IPS-20b (cell line): ENCODE results near the gene FFAR4.
A peak's percentile ranks its signal among the peaks of the same experiment; 100 is the strongest.

Source experiments
- H3K27ac ChIP-seq: one replicate; pipeline ENCODE4 v1.5.1; 2013; ENCODE audit warnings: low read length
- H3K27me3 ChIP-seq: 2 replicates; pipeline ENCODE4 v1.6.1; 2013; ENCODE audit warnings: mild to moderate bottlenecking, low read length, inconsistent platforms; ENCODE audit not compliant: insufficient read depth
- H3K36me3 ChIP-seq: 2 replicates; pipeline ENCODE4 v1.6.1; 2013; ENCODE audit warnings: low read depth, mild to moderate bottlenecking, inconsistent platforms, low read length, moderate library complexity; ENCODE audit not compliant: insufficient read depth
- H3K4me1 ChIP-seq: 2 replicates; pipeline ENCODE4 v1.6.1; 2013; ENCODE audit warnings: mild to moderate bottlenecking, control low read depth, inconsistent platforms, low read length, moderate library complexity; ENCODE audit not compliant: insufficient read depth
- H3K4me3 ChIP-seq: 2 replicates; pipeline ENCODE4 v1.5.1; 2013; ENCODE audit warnings: mild to moderate bottlenecking, low read length, inconsistent platforms
- H3K9ac ChIP-seq: 2 replicates; pipeline ENCODE4 v1.6.1; 2013; ENCODE audit warnings: low read depth, mild to moderate bottlenecking, inconsistent platforms, low read length, moderate library complexity
- H3K9me3 ChIP-seq: 2 replicates; pipeline ENCODE4 v1.6.1; 2013; ENCODE audit warnings: mild to moderate bottlenecking, low read depth, low read length, inconsistent platforms; ENCODE audit not compliant: insufficient read depth

The FFAR4 gene

DNA sequence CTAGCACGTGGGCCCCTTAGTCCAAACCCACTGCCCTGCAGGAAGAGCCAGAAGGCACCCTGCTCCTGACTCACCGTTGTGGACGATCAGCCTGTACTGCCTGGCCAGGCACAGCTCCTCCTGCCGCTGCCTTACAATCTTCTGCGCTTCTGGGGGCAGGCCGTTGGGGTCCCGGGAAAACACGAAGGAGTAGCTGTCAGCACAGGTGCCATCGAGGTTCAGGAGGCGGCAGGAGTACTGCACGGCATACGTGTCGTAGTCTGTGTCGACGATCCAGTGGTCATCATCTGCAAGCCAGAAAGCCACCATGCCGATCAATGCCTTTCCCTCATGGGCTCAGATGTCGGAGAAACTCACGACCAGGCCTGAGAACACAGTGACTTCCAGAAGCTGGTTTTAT is 27.3 kb downstream of the FFAR4 start:
- H3K36me3 ChIP-seq: no peaks in the 10 kb centered on the region

DNA sequence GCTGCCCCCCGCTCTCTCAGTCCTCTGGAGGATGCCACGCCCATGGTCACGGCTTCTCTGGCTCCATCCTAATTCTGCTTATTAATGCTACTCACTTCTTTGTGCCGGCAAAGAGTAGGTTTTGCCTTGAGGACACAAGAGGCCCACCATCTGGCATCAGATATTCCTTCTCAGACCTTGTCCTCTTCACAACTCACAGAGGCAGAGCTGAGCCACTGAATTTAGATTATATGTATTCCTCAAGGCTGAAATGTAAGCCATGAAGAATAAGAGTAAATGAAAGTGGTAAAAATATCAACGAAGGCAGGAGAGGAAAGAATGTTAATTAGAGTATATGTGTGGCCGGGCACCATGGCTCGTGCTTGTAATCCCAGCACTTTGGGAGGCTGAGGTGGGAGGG is 28.1 kb downstream of the FFAR4 start:
- H3K4me1 ChIP-seq: peaks cover 6% of the 10 kb centered on the region; the same call in 1 of the 2 replicates
- H3K27me3 ChIP-seq: peaks cover 18% of the 10 kb centered on the region
- H3K9ac ChIP-seq: no peak overlapping the region
- H3K27ac ChIP-seq: no peak overlapping the region
- H3K36me3 ChIP-seq: no peaks in the 10 kb centered on the region
- H3K4me3 ChIP-seq: no peak overlapping the region
- no peaks in the 10 kb centered on the region for H3K9me3 ChIP-seq

More for the DNA sequence above, 27.3 kb downstream of the FFAR4 start:
- Histone ChIP-seq H3K4me3 (no peak overlapping the region), H3K9me3 (no peaks in the 10 kb centered on the region), H3K27me3 (peaks cover 12% of the 10 kb centered on the region; the same call in 1 of the 2 replicates), H3K4me1 (peaks cover 6% of the 10 kb centered on the region; the same call in 1 of the 2 replicates), H3K27ac (no peak overlapping the region), H3K9ac (no peak overlapping the region)

DNA sequence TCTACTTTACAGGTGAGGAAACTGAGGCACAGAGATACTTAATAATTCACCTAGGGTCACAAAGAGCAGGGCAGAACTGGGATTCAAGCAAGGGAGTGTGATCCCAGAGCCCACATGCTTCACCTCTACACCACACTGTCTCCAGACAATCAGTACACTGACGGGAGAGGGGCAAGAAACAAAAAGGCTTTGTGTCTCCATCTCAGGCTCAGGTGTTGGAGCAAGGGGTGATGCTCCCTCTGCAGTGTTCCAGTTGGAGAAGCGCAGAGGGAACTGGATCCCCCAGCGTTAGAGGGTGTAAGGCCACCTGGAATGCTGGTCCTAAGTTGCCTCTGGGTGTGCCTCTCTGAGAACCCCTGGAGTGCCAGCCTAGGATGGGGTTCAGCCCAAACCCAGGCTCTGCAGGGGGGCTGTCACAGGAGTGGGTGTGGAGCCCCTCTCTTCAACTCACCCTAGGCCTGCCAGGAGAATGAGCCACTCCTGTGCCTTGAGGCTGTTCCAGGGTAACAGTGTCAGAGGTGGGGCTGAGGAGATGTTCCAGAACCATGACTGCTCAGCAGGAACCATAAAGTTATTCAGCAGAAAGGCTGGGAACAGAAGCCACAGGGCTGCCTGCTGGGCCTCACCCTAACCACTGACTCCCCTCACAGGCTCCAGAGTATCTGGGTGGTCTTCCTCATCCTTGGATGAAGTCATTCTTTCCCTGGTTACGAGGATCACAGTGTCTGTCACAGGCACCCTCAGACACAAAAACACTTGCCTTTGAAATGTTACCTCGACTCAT is 29.1 kb downstream of the FFAR4 start:
- peaks cover 6% of the 10 kb centered on the region; the same call in 1 of the 2 replicates for H3K4me1 ChIP-seq
- no peaks in the 10 kb centered on the region for H3K9me3 ChIP-seq
- no peaks in the 10 kb centered on the region for H3K36me3 ChIP-seq
- H3K4me3 ChIP-seq: no peak overlapping the region
- H3K27ac ChIP-seq: no peak overlapping the region
- H3K27me3 ChIP-seq: peaks cover 29% of the 10 kb centered on the region
- no peak overlapping the region for H3K9ac ChIP-seq

DNA sequence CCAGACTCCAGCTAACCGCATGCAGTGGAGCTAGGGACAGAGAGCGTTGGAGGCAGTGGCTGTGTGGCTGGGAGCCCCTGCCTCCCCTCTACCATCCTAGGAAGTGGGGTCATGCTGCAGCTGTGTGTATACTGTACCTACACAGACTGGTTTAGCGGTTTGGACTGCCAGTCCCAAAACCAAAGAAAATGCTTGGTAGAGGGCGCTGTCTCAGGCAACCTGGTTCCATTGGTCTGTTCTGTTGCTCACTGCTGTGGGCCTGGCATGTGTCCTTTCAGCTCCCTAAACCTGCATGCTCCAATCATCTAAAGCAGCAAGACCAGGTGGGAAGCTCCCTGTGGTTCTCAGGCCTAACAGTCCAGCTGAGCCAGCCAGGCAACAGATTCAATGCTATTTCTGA is 30.1 kb downstream of the FFAR4 start:
- Histone ChIP-seq H3K27me3 (peaks cover 38% of the 10 kb centered on the region), H3K9ac (no peak overlapping the region), H3K4me3 (no peak overlapping the region), H3K36me3 (no peaks in the 10 kb centered on the region), H3K27ac (no peak overlapping the region), H3K4me1 (peaks cover 6% of the 10 kb centered on the region; the same call in 1 of the 2 replicates), H3K9me3 (no peaks in the 10 kb centered on the region)

DNA sequence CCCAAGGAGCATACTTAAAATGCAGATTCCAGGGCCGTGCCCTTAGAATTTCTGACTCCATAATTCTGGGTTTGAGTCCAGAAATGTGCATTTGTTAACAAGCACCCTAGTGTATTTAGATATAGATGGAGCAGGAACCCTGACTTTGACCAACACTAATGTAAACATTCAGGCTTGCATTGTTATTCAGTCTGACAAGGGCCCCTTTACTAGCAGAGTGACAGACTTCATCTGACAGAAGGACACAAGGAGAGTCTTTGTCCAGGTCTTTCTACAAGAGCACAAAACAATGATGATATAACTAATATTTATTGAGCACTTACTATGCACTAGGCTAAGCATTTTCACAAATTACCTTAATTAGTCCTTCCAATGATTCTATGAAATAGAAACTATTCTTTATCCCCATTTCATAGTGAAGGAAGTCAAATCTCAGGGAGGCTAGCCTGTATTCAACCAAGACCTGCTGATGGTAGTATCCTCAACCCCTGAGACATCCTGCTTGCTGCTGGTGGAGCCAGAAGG is 30.7 kb downstream of the FFAR4 start:
- Histone ChIP-seq H3K9me3 (no peaks in the 10 kb centered on the region), H3K27ac (no peak overlapping the region), H3K4me3 (no peak overlapping the region), H3K27me3 (peaks cover 44% of the 10 kb centered on the region), H3K9ac (no peak overlapping the region), H3K36me3 (no peaks in the 10 kb centered on the region), H3K4me1 (peaks cover 10% of the 10 kb centered on the region; the same call in 1 of the 2 replicates)

DNA sequence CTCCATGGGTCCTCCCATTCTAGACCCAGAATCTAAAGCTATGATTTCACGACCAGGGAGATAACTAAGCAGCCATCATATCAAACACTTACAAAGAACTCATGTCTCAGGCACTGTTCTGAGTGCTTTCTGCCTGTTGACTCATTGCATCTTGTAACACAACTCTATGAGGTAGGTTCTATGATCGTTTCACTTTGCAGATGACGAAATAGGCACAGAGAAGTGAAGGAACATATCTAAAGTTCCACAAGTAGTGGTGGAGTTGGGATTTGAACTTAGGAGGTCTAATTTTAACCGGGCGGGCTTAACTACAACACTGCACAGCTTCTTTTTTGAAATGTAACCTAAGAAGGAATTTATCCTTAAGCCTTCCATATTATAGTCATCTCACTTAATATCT is 31.7 kb downstream of the FFAR4 start:
- no peaks in the 10 kb centered on the region for H3K36me3 ChIP-seq
- no peak overlapping the region for H3K9ac ChIP-seq

DNA sequence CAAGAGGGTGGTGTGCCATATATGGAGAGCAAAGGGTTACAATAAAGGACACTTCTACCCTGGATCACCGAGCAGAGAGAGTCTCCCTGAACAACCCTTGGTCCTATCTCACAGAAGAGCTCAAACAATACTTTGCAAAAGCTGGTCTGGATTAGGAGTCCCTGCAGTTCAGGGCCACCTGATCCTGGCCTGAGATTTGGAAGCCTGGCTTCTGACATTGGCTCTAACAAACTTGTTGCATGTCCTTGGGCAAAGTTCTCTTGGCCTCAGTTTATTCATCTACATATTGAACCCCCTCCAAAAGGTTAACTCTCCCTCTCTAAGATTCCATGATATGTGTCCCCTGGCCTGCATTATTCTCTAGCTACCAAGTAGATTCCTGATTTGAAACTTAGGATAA is 32.9 kb downstream of the FFAR4 start:
- Histone ChIP-seq H3K9me3 (no peaks in the 10 kb centered on the region), H3K27ac (no peak overlapping the region), H3K4me3 (no peak overlapping the region), H3K27me3 (peaks cover 66% of the 10 kb centered on the region), H3K9ac (no peak overlapping the region), H3K36me3 (no peaks in the 10 kb centered on the region), H3K4me1 (0 out of 2 replicates have a peak, but pooled peaks cover 6% of the 10 kb centered on the region)

More for the DNA sequence above, 31.7 kb downstream of the FFAR4 start:
- Histone ChIP-seq H3K9me3 (no peaks in the 10 kb centered on the region), H3K4me3 (no peak overlapping the region), H3K27ac (no peak overlapping the region), H3K27me3 (peaks cover 55% of the 10 kb centered on the region), H3K4me1 (0 out of 2 replicates have a peak, but pooled peaks cover 6% of the 10 kb centered on the region)

DNA sequence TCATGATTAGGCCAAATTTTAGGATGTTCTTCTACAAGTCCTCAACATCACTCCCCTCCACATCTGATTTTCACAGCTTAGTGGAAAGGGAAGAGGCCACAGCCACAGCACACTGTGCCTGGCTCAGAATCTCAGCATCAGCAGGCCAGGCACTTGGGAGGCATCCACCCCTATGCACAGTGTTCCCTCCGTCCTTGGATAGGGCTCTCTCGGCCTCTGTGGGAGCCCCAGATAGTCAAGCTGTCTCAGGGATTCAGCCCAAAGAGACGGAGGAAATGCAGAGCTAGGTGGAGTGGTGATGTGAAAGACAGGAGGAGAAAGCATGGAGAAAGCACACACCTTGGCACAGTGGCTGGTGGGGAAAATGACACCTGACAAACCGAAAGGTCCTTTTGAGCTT is 33.3 kb downstream of the FFAR4 start:
- Histone ChIP-seq H3K9me3 (no peaks in the 10 kb centered on the region), H3K27ac (no peak overlapping the region), H3K4me1 (0 out of 2 replicates have a peak, but pooled peaks cover 6% of the 10 kb centered on the region), H3K9ac (no peak overlapping the region), H3K4me3 (no peak overlapping the region), H3K27me3 (peaks cover 71% of the 10 kb centered on the region), H3K36me3 (no peaks in the 10 kb centered on the region)

DNA sequence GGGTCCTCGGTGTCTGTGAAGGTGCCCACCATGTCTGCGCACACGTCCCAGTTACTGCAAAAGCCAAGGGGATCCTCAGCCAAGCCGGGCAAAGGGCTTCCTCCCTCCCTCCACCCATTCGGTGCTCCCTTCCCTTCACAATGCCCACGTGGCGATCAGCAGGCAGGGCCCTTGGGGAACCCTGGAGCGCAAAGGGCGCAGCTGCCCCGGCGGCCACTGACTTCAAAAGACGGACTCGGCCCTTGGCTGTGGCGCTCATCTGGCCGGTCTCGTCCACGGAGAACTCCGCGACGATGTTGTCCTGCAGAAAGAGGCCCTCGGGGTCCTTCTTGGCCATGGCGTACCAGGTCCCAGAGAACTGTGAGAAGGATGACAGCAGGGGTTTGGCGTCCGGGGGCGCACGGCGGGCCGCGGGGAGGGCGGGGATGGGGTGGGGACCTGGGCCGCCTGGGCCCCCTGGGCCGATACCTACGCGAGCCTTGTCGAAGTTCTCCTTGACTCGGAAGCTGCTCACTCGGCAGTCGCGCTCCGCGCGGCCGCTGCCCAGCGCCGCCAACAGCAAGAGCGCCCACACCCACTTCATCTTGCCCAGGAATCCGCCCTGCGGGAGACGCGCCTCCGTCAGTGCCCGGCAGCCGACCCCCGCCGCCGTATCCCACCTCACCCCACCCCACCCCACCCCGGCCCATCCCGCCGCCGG is 34.1 kb downstream of the FFAR4 start:
- Histone ChIP-seq H3K27me3 (peaks cover 71% of the 10 kb centered on the region), H3K27ac (no peak overlapping the region), H3K9me3 (no peaks in the 10 kb centered on the region), H3K9ac (no peak overlapping the region), H3K4me1 (0 out of 2 replicates have a peak, but pooled peaks cover 6% of the 10 kb centered on the region), H3K36me3 (no peaks in the 10 kb centered on the region), H3K4me3 (peak overlapping the region; percentile 58; the same call in 1 of the 2 replicates)

DNA sequence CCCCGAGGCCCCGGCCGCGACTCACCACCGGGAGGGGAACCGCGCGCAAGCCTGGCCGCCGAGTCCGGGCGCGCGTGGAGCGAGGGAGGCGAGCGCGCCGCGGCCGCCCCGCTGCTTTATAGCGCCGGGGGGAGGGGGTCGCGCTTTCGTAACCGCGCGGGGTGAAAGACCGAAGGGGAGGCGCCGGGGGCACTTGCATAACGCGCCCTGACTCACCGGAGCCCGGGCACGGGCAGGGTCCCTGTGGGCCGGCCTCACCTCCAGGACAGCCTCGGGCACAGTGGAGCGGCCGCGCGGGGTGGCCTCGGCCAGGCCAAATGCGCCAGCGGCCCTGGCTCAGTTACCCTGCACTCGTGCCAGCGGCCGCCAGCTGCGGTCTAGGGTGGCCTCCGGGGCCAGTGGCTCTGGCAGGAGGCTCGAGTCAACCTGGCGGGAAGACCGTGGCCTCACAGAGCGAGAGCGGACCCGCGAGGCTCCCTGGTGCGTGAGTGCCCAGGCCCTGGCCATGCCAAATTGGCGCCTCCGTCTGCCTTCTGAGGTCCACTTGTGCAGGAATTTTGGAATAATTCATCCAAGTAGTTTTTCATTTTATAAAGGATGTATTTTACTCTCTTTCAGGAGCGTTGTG is 34.8 kb downstream of the FFAR4 start, which contains the start of gene RBP4:
Gene RBP4, minus strand, starts transcription at position 90 of the 628 bp plus-strand sequence. CDS start 207 bp downstream, outside the sequence.
- Histone ChIP-seq H3K9ac (no peak within 1 kb of the TSS), H3K4me3 (peak within 1 kb of the TSS; percentile 58), H3K4me1 (0 out of 2 replicates have a peak, but pooled peaks cover 6% of the 10 kb centered on the region), H3K27me3 (peaks cover 71% of the 10 kb centered on the region), H3K36me3 (no peaks in the 10 kb centered on the region), H3K27ac (no peak within 1 kb of the TSS), H3K9me3 (no peaks in the 10 kb centered on the region)

DNA sequence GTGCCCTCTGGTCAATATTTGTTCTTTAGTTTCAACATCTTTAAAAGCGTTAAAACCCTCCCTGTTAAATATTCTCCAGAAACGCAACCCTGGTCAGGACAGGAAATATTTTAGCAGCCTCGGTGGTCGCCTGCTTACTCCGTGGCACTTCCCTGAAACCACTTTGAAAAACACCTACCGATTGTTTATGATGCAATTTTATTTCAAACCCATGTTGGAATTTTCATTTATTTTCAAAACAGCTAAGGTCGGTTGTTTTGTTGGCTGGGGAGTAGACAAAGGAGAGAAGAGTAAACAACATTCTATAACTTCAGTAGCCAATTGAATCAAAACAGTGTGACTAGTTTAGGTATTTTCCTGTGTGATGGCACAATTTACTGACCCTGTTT is 35.3 kb downstream of the FFAR4 start:
- Histone ChIP-seq H3K4me1 (0 out of 2 replicates have a peak, but pooled peaks cover 6% of the 10 kb centered on the region), H3K27me3 (peaks cover 71% of the 10 kb centered on the region), H3K9ac (no peak overlapping the region), H3K27ac (no peak overlapping the region), H3K36me3 (no peaks in the 10 kb centered on the region), H3K9me3 (no peaks in the 10 kb centered on the region), H3K4me3 (peak overlapping the region; percentile 58)
